Activated T-cell treated with anti-CD3 and anti-CD28 coated beads, Interleukin-2, amount 50 U/mL, for 72 hours (primary cell): ENCODE measurements around the gene FHL3. TPM values are rescaled to one million over a fixed set of nuclear protein-coding genes. Genes with fewer than 3 reads are reported as not detected.

ENCODE experiments used
- ATAC-seq, 2 donors: fragments of 150-1000 bp; cut with Tn5 transposase; replicated peaks in 1 of 2; 2 replicates each; pipeline ENCODE4 v1.10.0; 2021; ENCODE audit warnings: moderate library complexity in 2 of 2, mild to moderate bottlenecking in 1 of 2
- DNase-seq, 2 donors: peaks; one replicate each; pipeline ENCODE4 v3.0.0; 2021 to 2022; ENCODE audit warnings: mixed read lengths in 1 of 2
- H3K27ac Mint-ChIP-seq: one replicate; pipeline ENCODE4 v1.8.0; 2022; ENCODE audit warnings: mild to moderate bottlenecking, moderate library complexity, mixed read lengths
- H3K27me3 Mint-ChIP-seq: one replicate; pipeline ENCODE4 v1.8.0; 2022; ENCODE audit warnings: low read depth, mixed read lengths
- H3K36me3 Mint-ChIP-seq, 2 donors: one replicate each; pipeline ENCODE4 v1.8.0; 2022; ENCODE audit warnings: mixed read lengths in 2 of 2, mild to moderate bottlenecking in 1 of 2; ENCODE audit not compliant: insufficient read depth in 2 of 2
- H3K4me1 Mint-ChIP-seq: one replicate; pipeline ENCODE4 v1.8.0; 2022; ENCODE audit warnings: low read depth, mixed read lengths
- H3K4me3 Mint-ChIP-seq, 2 donors: one replicate each; pipeline ENCODE4 v1.8.0; 2022; ENCODE audit warnings: mild to moderate bottlenecking in 2 of 2, mixed read lengths in 2 of 2, moderate library complexity in 2 of 2
- H3K9me3 Mint-ChIP-seq, 2 donors: one replicate each; pipeline ENCODE4 v1.8.0; 2022; ENCODE audit warnings: mixed read lengths in 2 of 2
- total RNA-seq, 2 donors: library from RNA; stranded (reverse); gene quantifications; one replicate each; pipeline ENCODE4 v1.2.3, GENCODE V29; 2022

The FHL3 gene
- 10 to 100 TPM; 32.7 to 34.5 TPM for total RNA-seq

GRCh38 chr1:38005195-38006007, at the start of gene FHL3:
TSS of gene FHL3 (minus strand) at chr1:38005514. CDS start at chr1:37999412, 6,102 bp downstream.
- peak within 1 kb of the TSS; percentile 79 for H3K27ac Mint-ChIP-seq
- H3K27me3 Mint-ChIP-seq: no peaks in the 10 kb centered on the region
- DNase-seq: peak; percentile 63 to 72
- no peaks in the 10 kb centered on the region for H3K9me3 Mint-ChIP-seq
- peak within 1 kb of the TSS; percentile 84 to 85 for H3K4me3 Mint-ChIP-seq
- ATAC-seq: peak; percentile 31 to 41
- peaks cover 0 to 3% of the 10 kb centered on the region in 2 donors for H3K36me3 Mint-ChIP-seq
- H3K4me1 Mint-ChIP-seq: peaks cover 57% of the 10 kb centered on the region

- no peaks in the 10 kb centered on the region for H3K9me3 Mint-ChIP-seq
- H3K27ac Mint-ChIP-seq: no peak overlapping the region
- ATAC-seq (peak in 1 of 2 donors; percentile 27), DNase-seq (no peak)
- no peaks in the 10 kb centered on the region for H3K36me3 Mint-ChIP-seq
- H3K4me3 Mint-ChIP-seq: no peak overlapping the region
- H3K4me1 Mint-ChIP-seq: peaks cover 26% of the 10 kb centered on the region
- peaks cover 33% of the 10 kb centered on the region for H3K27me3 Mint-ChIP-seq
These were observed 48.2 kb upstream of the FHL3 start for GRCh38 chr1:38053416-38054091.

GRCh38 chr1:38052750-38053415, 47.6 kb upstream of the FHL3 start:
- H3K4me1 Mint-ChIP-seq: peaks cover 26% of the 10 kb centered on the region
- H3K9me3 Mint-ChIP-seq: no peaks in the 10 kb centered on the region
- DNase-seq (no peak), ATAC-seq (peak; percentile 41)
- no peak overlapping the region for H3K27ac Mint-ChIP-seq
- H3K36me3 Mint-ChIP-seq: no peaks in the 10 kb centered on the region
- peaks cover 40% of the 10 kb centered on the region for H3K27me3 Mint-ChIP-seq
- no peak overlapping the region for H3K4me3 Mint-ChIP-seq

- H3K4me1 Mint-ChIP-seq: peaks cover 26% of the 10 kb centered on the region
- no peaks in the 10 kb centered on the region for H3K9me3 Mint-ChIP-seq
- DNase-seq (no peak), ATAC-seq (no peak)
- H3K4me3 Mint-ChIP-seq: no peak overlapping the region
- peaks cover 47% of the 10 kb centered on the region for H3K27me3 Mint-ChIP-seq
- no peak overlapping the region for H3K27ac Mint-ChIP-seq
- no peaks in the 10 kb centered on the region for H3K36me3 Mint-ChIP-seq
These were observed 45.8 kb upstream of the FHL3 start for GRCh38 chr1:38051079-38051543.

- Mint-ChIP-seq H3K27me3 (peaks cover 45% of the 10 kb centered on the region), H3K36me3 (no peaks in the 10 kb centered on the region), H3K27ac (no peak overlapping the region), H3K4me3 (no peak overlapping the region), H3K4me1 (peaks cover 26% of the 10 kb centered on the region), H3K9me3 (no peaks in the 10 kb centered on the region)
- DNase-seq: no peak
- ATAC-seq: no peak
These were observed 45.2 kb upstream of the FHL3 start for GRCh38 chr1:38050397-38051078.

- no peak for DNase-seq
- ATAC-seq: no peak
- Mint-ChIP-seq H3K4me3 (peak overlapping the region; percentile 76 to 85), H3K9me3 (no peaks in the 10 kb centered on the region), H3K27ac (peak overlapping the region; percentile 36), H3K36me3 (no peaks in the 10 kb centered on the region), H3K27me3 (peaks cover 52% of the 10 kb centered on the region), H3K4me1 (peaks cover 23% of the 10 kb centered on the region)
These were observed 42.4 kb upstream of the FHL3 start for GRCh38 chr1:38047603-38048141.

- ATAC-seq (peak; percentile 35 to 39), DNase-seq (peak; percentile 31 to 36)
- Mint-ChIP-seq H3K36me3 (no peaks in the 10 kb centered on the region), H3K27ac (peak overlapping the region; percentile 36), H3K9me3 (no peaks in the 10 kb centered on the region), H3K4me1 (peaks cover 17% of the 10 kb centered on the region), H3K27me3 (peaks cover 58% of the 10 kb centered on the region), H3K4me3 (peak overlapping the region; percentile 76 to 85)
These were observed 41.7 kb upstream of the FHL3 start for GRCh38 chr1:38046884-38047602.

- peak; percentile 78 to 81 for DNase-seq
- Mint-ChIP-seq H3K9me3 (no peaks in the 10 kb centered on the region), H3K4me3 (peak within 1 kb of the TSS; percentile 76 to 85), H3K27ac (peak within 1 kb of the TSS; percentile 36), H3K4me1 (peaks cover 11% of the 10 kb centered on the region), H3K27me3 (peaks cover 64% of the 10 kb centered on the region), H3K36me3 (no peaks in the 10 kb centered on the region)
- peak; percentile 87 for ATAC-seq
These were observed 41.1 kb upstream of the FHL3 start, which contains the start of gene POU3F1 for GRCh38 chr1:38046333-38046883. TSS of gene POU3F1 (minus strand) at chr1:38046793. CDS start at chr1:38046743, 50 bp downstream.

GRCh38 chr1:38045401-38046332, 40.4 kb upstream of the FHL3 start:
- no peak overlapping the region for H3K27ac Mint-ChIP-seq
- H3K27me3 Mint-ChIP-seq: peaks cover 72% of the 10 kb centered on the region
- H3K9me3 Mint-ChIP-seq: no peaks in the 10 kb centered on the region
- DNase-seq (no peak), ATAC-seq (peak in 1 of 2 donors; percentile 1)
- H3K4me1 Mint-ChIP-seq: peaks cover 11% of the 10 kb centered on the region
- H3K4me3 Mint-ChIP-seq: peak overlapping the region; percentile 36 to 61
- no peaks in the 10 kb centered on the region for H3K36me3 Mint-ChIP-seq

- no peaks in the 10 kb centered on the region for H3K9me3 Mint-ChIP-seq
- no peaks in the 10 kb centered on the region for H3K36me3 Mint-ChIP-seq
- H3K4me1 Mint-ChIP-seq: peaks cover 17% of the 10 kb centered on the region
- H3K27ac Mint-ChIP-seq: peak overlapping the region; percentile 49
- ATAC-seq (no peak), DNase-seq (no peak)
- peaks cover 77% of the 10 kb centered on the region for H3K27me3 Mint-ChIP-seq
- peak overlapping the region; percentile 88 to 89 for H3K4me3 Mint-ChIP-seq
These were observed 39.2 kb upstream of the FHL3 start for GRCh38 chr1:38044221-38045215.
